ENCODE data around the gene TBC1D1. TPM values are rescaled to one million over a fixed set of nuclear protein-coding genes. Genes with fewer than 3 reads are reported as not detected.

The TBC1D1 gene
- total and polyA plus RNA-seq, 8 donors = 16.2 to 41.0 (median 24.6) TPM

DNA sequence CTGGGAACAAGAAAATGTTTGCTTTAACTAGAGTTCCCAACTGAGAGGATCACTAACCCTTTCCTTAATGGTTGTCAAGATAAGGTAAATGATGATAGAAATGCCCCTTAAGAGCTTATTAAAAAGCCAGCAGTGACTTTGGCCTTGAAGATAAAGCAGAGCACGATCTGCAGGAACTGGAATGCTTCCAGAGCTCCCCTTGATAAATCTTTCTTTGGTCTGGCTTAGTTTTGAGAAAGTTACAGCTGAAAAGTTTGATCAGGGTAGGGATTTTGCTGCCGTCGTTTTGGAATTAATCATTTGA is 133.3 kb downstream of the TBC1D1 start:
- Histone ChIP-seq H3K27me3 (no peaks in the 10 kb centered on the region), H3K36me3 (peaks cover 0 to 21% (median 0%) of the 10 kb centered on the region in 3 donors), H3K27ac (peak overlapping the region in 2 of 4 donors; percentile 9 to 21), H3K4me1 (peaks cover 0 to 9% (median 6%) of the 10 kb centered on the region in 3 donors), H3K4me3 (no peak overlapping the region), H3K9me3 (no peaks in the 10 kb centered on the region)
- DNase-seq (no peak), FAIRE-seq (no peak), ATAC-seq (peak in 1 of 4 donors; percentile 24)
- 1 to 6% methylated on average over 3 of the region's 3 CpGs for WGBS, 2 donors
- TF ChIP-seq CTCF (IDR thresholded peaks at IDR 0.05) = no peak
- intact Hi-C loops (cut with DNase I) = loop anchor here in 1 of 3 donors (10.0 kb wide), 1 partner anchor 419 kb away; no protein-coding TSS in a partner anchor

GRCh38 chr4:38025665-38026064 is 134.8 kb downstream of the TBC1D1 start:
- no peak for ATAC-seq
- Histone ChIP-seq H3K4me1 (peaks cover 0 to 9% (median 6%) of the 10 kb centered on the region in 3 donors), H3K27ac (no peak overlapping the region), H3K27me3 (no peaks in the 10 kb centered on the region), H3K4me3 (no peak overlapping the region), H3K36me3 (peaks cover 0 to 22% (median 0%) of the 10 kb centered on the region in 3 donors), H3K9me3 (no peaks in the 10 kb centered on the region)
- intact Hi-C loops (cut with DNase I) = loop anchor here in 1 of 3 donors (10.0 kb wide), 1 partner anchor 421 kb away; no protein-coding TSS in a partner anchor
- WGBS, 2 donors = 93 to 95% methylated on average over 7 of the region's 7 CpGs
- DNase-seq = no peak
- TF ChIP-seq CTCF (IDR thresholded peaks at IDR 0.05) = no peak
- FAIRE-seq = no peak

DNA sequence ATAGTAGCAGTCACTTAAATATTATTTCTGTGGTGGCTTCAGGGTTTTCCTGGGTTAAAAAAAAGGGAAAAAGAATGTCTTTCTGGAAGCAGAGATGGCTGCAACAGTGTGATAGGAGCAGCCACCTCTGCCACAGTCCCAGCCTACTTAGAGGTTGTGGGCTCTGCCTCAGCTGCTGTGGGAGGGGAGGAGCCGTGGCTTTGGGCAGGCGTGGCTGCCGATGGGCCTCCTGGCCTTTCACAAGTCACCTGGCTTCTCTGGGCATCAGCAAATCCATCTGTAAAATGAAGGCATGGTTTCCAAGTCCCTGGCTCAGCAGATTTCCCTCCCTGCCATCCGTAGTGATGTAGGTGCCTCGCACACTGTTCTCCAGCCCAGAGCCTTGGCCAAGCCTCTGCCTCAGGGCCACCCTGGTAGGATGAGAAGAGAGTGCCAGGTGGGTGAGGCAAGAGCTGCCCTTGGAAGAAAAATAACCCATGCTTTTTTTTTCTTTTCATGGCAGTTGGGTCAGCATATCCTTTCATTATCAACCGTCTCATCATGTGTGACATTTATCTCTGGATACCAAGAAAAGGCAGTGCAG is 135.4 kb downstream of the TBC1D1 start:
- peaks cover 0 to 25% (median 0%) of the 10 kb centered on the region in 3 donors for H3K36me3 ChIP-seq
- no peak for DNase-seq
- no peak for FAIRE-seq
- no peaks in the 10 kb centered on the region for H3K27me3 ChIP-seq
- 79 to 94% methylated on average over 6 of the region's 6 CpGs for WGBS, 2 donors
- no peak overlapping the region for H3K4me3 ChIP-seq
- H3K4me1 ChIP-seq = peaks cover 0 to 9% (median 6%) of the 10 kb centered on the region in 3 donors
- ATAC-seq = no peak
- intact Hi-C loops (cut with DNase I) = loop anchor here in 1 of 3 donors (10.0 kb wide), 1 partner anchor 421 kb away; no protein-coding TSS in a partner anchor
- H3K9me3 ChIP-seq = no peaks in the 10 kb centered on the region
- H3K27ac ChIP-seq = no peak overlapping the region
- no peak for TF ChIP-seq CTCF (IDR thresholded peaks at IDR 0.05)

GRCh38 chr4:38030023-38030422 is 139.1 kb downstream of the TBC1D1 start:
- no peaks in the 10 kb centered on the region for H3K4me1 ChIP-seq
- peaks cover 0 to 13% (median 0%) of the 10 kb centered on the region in 3 donors for H3K36me3 ChIP-seq
- H3K27me3 ChIP-seq = no peaks in the 10 kb centered on the region
- no peak overlapping the region for H3K4me3 ChIP-seq
- DNase-seq (no peak), ATAC-seq (no peak), FAIRE-seq (no peak)
- no peak overlapping the region for H3K27ac ChIP-seq
- no peaks in the 10 kb centered on the region for H3K9me3 ChIP-seq
- intact Hi-C loops (cut with DNase I) = loop anchor here in 1 of 3 donors (5.0 kb wide), 1 partner anchor 223 kb away; no protein-coding TSS in a partner anchor
- WGBS, 2 donors = 60 to 72% methylated on average over 3 of the region's 3 CpGs
- no peak for TF ChIP-seq CTCF (IDR thresholded peaks at IDR 0.05)

Data from pancreas (tissue), 10 donors.